IPS-11a (cell line): ENCODE measurements around the gene GALNTL6.

ENCODE experiments used
- H3K4me3 ChIP-seq: one replicate; pipeline ENCODE4 v1.5.1; 2013; ENCODE audit warnings: low read depth, low read length, control low read depth

The GALNTL6 gene

GRCh38 chr4:172650758-172651530 lies 837.7 kb downstream of the GALNTL6 start:
- H3K4me3 ChIP-seq: no peak overlapping the region

GRCh38 chr4:172651961-172652360 lies 838.8 kb downstream of the GALNTL6 start:
- H3K4me3 ChIP-seq: no peak overlapping the region

GRCh38 chr4:172652369-172652768 lies 839.2 kb downstream of the GALNTL6 start:
- no peak overlapping the region for H3K4me3 ChIP-seq

- no peak overlapping the region for H3K4me3 ChIP-seq
Observed at GRCh38 chr4:172653676-172654075, 840.5 kb downstream of the GALNTL6 start.

- no peak overlapping the region for H3K4me3 ChIP-seq
Observed at GRCh38 chr4:172654457-172654856, 841.3 kb downstream of the GALNTL6 start.

- H3K4me3 ChIP-seq: no peak overlapping the region
Observed at GRCh38 chr4:172656055-172656454, 842.9 kb downstream of the GALNTL6 start.

GRCh38 chr4:172657081-172657480 lies 843.9 kb downstream of the GALNTL6 start:
- no peak overlapping the region for H3K4me3 ChIP-seq

GRCh38 chr4:172660251-172660650 lies 847.0 kb downstream of the GALNTL6 start:
- H3K4me3 ChIP-seq: no peak overlapping the region

GRCh38 chr4:172662113-172662512 lies 848.9 kb downstream of the GALNTL6 start:
- H3K4me3 ChIP-seq: no peak overlapping the region

- no peak overlapping the region for H3K4me3 ChIP-seq
Observed at GRCh38 chr4:172666711-172667368, 853.6 kb downstream of the GALNTL6 start.

GRCh38 chr4:172674811-172675210 lies 861.6 kb downstream of the GALNTL6 start:
- H3K4me3 ChIP-seq: no peak overlapping the region

GRCh38 chr4:172675232-172675631 lies 862.0 kb downstream of the GALNTL6 start:
- no peak overlapping the region for H3K4me3 ChIP-seq

GRCh38 chr4:172680691-172681090 lies 867.5 kb downstream of the GALNTL6 start:
- no peak overlapping the region for H3K4me3 ChIP-seq

- H3K4me3 ChIP-seq: no peak overlapping the region
Observed at GRCh38 chr4:172683021-172683420, 869.8 kb downstream of the GALNTL6 start.

GRCh38 chr4:172686021-172686420 lies 872.8 kb downstream of the GALNTL6 start:
- H3K4me3 ChIP-seq: no peak overlapping the region

- no peak overlapping the region for H3K4me3 ChIP-seq
Observed at GRCh38 chr4:172688534-172688933, 875.3 kb downstream of the GALNTL6 start.

- no peak overlapping the region for H3K4me3 ChIP-seq
Observed at GRCh38 chr4:172691552-172691951, 878.3 kb downstream of the GALNTL6 start.

- no peak overlapping the region for H3K4me3 ChIP-seq
Observed at GRCh38 chr4:172692701-172693100, 879.5 kb downstream of the GALNTL6 start.

- H3K4me3 ChIP-seq: no peak overlapping the region
Observed at GRCh38 chr4:172698256-172698655, 885.1 kb downstream of the GALNTL6 start.

- H3K4me3 ChIP-seq: no peak overlapping the region
Observed at GRCh38 chr4:172705565-172705964, 892.4 kb downstream of the GALNTL6 start.

- no peak overlapping the region for H3K4me3 ChIP-seq
Observed at GRCh38 chr4:172706000-172706399, 892.8 kb downstream of the GALNTL6 start.

- no peak overlapping the region for H3K4me3 ChIP-seq
Observed at GRCh38 chr4:172707622-172708021, 894.4 kb downstream of the GALNTL6 start.
